HEK293 (cell line): Measurements from ENCODE around the gene ABCG1.

Experiments used
- ZNF121 ChIP-seq: fragments of 450-650 bp; formaldehyde crosslinking; IDR thresholded peaks from 2 replicates; pipeline ENCODE4 v1.5.1; 2016; ENCODE audit warnings: missing biosample characterization, missing genetic modification characterization
- ZNF24 ChIP-seq: fragments of 450-650 bp; formaldehyde crosslinking; IDR thresholded peaks from 2 replicates; pipeline ENCODE4 v1.5.1; 2016; ENCODE audit warnings: missing biosample characterization, missing genetic modification characterization
- TF ChIP-seq, protein P1 (sequence below): fragments of 450-650 bp; formaldehyde crosslinking; IDR thresholded peaks from 2 replicates; pipeline ENCODE4 v1.5.1; 2016; ENCODE audit warnings: missing biosample characterization, missing genetic modification characterization
- TF ChIP-seq, protein P2 (sequence below): fragments of 450-650 bp; formaldehyde crosslinking; IDR thresholded peaks from 2 replicates; pipeline ENCODE4 v1.5.1; 2016; ENCODE audit warnings: missing biosample characterization, missing genetic modification characterization

DNA sequence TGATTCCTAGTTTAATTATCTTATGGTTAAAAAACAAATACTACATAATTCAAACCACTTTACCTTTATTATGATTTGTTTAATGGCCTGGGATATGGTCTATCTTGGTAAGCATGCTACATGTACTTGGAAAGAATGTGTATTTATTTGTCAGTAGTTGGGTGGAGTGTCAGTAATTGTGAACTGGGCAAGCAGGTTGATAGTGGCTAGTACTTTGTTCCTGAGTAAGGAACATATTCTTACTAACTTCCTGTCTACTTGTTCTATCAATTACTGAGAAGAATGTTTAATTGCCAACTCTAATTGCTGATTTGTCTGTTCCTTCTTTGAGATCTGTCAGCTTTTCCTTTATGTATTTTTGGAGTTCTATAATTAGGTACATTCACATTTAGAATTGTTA, 49.2 kb upstream of the ABCG1 start:
- TF ChIP-seq, protein P1, sequence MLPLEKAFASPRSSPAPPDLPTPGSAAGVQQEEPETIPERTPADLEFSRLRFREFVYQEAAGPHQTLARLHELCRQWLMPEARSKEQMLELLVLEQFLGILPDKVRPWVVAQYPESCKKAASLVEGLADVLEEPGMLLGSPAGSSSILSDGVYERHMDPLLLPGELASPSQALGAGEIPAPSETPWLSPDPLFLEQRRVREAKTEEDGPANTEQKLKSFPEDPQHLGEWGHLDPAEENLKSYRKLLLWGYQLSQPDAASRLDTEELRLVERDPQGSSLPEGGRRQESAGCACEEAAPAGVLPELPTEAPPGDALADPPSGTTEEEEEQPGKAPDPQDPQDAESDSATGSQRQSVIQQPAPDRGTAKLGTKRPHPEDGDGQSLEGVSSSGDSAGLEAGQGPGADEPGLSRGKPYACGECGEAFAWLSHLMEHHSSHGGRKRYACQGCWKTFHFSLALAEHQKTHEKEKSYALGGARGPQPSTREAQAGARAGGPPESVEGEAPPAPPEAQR (tag by site-specific recombination): no peak
- TF ChIP-seq ZNF121 (tag by site-specific recombination) (no peak), ZNF24 (tag by site-specific recombination) (no peak)
- TF ChIP-seq, protein P2, sequence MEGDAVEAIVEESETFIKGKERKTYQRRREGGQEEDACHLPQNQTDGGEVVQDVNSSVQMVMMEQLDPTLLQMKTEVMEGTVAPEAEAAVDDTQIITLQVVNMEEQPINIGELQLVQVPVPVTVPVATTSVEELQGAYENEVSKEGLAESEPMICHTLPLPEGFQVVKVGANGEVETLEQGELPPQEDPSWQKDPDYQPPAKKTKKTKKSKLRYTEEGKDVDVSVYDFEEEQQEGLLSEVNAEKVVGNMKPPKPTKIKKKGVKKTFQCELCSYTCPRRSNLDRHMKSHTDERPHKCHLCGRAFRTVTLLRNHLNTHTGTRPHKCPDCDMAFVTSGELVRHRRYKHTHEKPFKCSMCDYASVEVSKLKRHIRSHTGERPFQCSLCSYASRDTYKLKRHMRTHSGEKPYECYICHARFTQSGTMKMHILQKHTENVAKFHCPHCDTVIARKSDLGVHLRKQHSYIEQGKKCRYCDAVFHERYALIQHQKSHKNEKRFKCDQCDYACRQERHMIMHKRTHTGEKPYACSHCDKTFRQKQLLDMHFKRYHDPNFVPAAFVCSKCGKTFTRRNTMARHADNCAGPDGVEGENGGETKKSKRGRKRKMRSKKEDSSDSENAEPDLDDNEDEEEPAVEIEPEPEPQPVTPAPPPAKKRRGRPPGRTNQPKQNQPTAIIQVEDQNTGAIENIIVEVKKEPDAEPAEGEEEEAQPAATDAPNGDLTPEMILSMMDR (tag by site-specific recombination): no peak
